Globus pallidus (tissue), 1 donor: ENCODE results near the gene AUP1.
"Not testable (repeated sequence)": the region's sequence is repeated elsewhere in the genome, so short reads cannot be mapped to it uniquely, and the experiment has no call there.

Experiments used
- DNase-seq: peaks from one replicate; pipeline ENCODE4 v3.0.0-alpha.2; 2015; ENCODE audit warnings: low spot score

The AUP1 gene, protein sequence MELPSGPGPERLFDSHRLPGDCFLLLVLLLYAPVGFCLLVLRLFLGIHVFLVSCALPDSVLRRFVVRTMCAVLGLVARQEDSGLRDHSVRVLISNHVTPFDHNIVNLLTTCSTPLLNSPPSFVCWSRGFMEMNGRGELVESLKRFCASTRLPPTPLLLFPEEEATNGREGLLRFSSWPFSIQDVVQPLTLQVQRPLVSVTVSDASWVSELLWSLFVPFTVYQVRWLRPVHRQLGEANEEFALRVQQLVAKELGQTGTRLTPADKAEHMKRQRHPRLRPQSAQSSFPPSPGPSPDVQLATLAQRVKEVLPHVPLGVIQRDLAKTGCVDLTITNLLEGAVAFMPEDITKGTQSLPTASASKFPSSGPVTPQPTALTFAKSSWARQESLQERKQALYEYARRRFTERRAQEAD

GRCh38 chr2:74529357-74530238, at the start of gene AUP1, which contains the start of gene HTRA2:
Gene AUP1, minus strand, starts transcription at chr2:74529706. Its CDS starts 77 bp downstream, at chr2:74529629.
Gene HTRA2, plus strand, starts transcription at chr2:74529933. Its CDS starts 74 bp downstream, at chr2:74530007.
- peak; percentile 98 for DNase-seq

DNA sequence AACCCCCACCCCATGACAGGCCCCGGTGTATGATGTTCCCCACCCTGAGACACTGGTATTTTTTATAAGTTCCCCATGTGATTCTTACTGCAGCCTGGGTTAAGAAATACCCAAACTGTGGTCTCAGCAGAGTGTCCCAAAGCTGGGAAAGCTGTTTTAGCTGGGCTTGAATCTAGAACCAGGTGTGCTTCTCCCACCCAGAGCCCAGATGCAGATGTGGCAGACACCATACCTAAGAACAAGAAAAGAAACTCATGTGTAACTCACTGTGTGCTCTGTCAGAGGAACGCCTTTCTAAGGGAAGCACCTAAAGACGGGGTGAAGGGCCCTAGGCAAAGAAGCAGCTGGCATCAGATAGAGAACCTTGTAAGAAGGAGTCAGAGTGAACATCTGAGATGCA, 48.9 kb upstream of the AUP1 start:
- no peak for DNase-seq

DNA sequence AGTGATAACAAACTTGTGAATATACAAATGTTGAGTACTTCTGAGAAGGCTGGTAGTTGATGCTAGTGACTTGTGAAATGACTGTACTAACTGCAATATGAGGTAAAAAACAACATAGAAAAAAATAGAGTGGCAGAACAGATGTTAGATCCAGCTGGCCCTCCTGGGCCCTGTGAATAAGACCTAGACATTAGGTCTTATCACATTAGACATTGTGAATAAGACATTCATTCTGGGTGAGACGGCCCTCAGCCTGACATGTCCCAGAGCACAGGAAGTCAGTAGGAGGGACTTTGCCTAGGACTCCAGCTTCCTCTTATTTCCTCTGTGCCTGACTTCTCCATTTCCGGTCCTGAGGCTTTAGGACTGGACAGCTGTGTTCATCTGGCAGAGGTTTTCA, 47.9 kb upstream of the AUP1 start:
- DNase-seq: no peak

DNA sequence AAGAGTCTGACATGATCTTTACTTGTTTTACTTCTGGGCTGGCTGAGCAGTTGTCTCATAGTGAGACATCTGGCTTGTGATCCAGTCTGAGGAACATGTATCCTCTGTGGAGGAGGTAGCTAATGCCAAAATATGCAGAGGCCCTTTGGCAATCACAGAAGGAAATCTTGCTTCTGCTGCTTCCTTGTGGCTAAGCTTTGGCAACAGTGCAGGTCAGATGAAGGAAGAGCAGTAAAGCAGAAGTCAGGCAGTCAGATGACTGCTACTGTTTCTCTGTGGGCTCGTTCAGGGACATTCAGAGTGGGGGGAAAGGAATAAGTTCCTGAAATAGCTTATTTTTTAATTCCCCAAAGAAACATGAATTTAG, 47.3 kb upstream of the AUP1 start:
- DNase-seq: no peak

DNA sequence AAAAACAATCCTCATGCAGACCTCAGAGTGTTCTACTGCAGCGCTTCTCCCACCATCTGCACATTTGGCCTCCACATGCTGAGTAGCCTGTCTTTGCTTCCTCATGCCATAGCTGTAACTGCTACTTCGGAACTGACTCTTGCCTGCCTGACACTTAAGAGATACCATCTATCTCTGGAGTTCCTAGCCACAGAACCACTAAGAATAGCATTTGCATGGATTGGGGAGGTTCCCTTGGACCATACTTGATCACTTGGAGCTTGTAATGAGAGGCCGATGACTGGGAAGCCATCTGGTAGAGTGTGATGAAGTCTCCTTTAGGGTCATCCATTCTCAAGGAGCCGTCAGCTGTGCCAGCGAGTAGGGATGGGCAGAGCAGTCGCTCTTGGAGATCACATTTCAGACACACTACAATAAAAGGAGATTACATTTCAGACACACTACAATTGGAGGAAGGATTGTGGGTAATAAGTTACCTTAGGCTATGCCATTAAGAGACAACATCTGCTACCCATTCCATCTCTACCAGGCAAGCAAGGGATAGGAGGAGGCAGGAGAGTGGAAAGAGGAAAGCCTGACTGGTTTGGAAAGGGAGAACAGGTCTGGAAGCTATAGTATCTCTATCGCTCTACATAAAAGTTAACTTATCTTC, 46.8 kb upstream of the AUP1 start:
- no peak for DNase-seq

GRCh38 chr2:74575320-74575719, 45.8 kb upstream of the AUP1 start:
- no peak for DNase-seq

DNA sequence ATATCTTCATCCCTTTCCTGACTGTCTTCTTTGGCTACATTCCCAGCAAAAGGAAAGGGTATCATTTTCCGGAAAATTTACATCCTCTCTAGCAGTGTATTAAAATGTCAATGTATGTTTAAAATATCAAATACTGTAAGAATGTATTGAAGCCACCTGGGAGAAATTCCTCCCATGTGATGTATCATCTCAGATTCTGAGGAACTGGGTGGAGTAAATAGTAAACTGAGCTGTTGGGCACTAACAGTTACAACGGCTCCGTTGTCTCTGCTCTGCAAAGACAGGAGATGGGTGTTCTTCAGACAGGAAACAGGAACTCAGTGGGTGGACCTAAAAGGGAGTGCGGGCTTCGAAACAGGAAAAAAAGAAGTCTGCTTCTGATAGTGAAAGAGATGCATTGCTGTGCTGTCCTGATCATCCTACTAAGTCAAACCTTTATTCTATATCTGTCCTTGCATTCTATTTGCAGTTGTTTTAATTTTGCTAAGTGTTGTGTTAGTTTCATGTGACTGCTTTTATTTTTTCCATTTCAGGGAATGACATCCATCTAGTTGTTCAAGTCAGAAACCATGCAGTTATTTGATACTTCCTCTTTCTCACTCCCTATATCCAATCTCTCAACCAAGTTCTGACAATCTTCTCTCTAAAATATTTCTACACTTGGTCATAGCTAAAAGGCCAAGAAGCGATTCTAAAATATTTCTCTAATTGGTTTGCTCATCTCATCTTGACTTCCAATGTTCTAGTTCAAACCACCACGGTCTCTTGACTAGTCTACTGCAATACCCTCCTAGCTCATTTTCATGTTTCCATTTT, 44.4 kb upstream of the AUP1 start:
- DNase-seq: peak; percentile 59

- DNase-seq: no peak
Measured at GRCh38 chr2:74572178-74572925, 42.8 kb upstream of the AUP1 start.

DNA sequence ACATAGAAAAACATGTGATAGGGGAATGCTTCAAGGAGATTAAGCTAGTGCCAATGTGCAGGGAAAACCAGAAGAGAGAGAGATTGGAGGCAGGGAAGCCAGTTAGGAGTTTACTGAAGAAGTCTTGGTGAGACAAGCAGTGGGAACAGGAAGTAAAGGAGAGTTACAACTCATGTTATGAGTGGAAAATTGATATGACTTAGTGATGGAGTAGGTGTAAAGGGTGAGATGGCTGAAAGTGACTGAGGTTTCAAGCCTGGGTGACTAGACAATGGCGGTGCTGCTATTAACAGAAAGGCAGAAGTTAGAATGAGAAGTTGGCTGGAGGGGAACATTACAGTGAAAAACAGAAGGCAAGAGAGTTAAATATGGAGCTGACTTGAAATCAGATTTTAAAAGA, 41.6 kb upstream of the AUP1 start:
- no peak for DNase-seq

DNA sequence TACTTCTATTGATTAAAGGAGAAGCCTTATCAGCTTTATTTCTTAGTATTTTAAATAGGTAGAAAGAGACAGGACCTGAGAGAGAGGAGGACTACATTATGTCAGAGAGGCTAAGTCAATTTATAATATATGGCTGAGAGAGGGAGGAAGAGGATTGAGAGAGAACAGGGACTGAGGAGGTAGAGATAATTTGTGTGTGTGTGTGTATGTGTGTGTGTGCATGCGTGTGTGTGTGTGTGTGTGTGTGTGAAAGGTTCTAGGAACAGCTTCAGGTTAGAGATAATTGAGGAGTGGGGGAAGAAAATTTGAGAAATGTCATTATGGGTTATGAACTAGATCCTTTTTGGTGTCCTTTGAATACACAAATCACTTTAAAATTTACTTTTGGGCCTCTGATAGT, 40.2 kb upstream of the AUP1 start:
- DNase-seq: no peak

DNA sequence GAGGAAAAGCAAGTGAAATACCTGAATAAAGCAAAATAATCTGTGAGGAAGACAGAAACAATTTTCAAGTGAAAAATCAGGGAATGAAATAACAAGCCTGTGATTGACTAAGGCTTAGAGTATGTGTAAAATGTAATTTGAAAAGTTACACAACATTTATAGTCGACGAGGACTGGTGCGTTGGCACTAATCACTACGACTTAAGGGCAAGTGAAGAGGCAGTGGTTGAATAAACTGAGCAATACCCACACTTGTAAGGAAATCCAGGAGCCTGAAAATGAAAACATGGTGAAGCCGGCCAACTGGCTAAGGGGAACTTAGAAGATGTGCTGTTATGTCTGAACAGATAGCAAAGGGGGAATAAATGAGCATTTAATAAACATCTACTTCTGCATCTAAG, 38.4 kb upstream of the AUP1 start:
- no peak for DNase-seq

DNA sequence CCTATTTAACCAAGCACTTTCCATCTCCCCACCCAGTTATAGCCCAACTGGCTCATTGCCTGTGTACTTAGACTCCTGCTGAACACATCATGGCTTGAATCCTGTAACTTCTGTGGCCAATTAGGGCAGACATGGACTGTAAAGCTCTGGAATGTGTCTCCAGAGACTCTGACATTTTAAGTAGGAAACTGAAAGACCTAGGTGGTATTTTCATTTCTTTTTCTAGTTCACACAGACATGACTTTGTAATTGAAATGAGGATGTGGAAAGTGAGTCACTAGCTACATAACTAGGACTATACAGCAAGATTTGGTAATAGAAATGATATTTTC, 37.2 kb upstream of the AUP1 start:
- no peak for DNase-seq

GRCh38 chr2:74566076-74566753, 36.7 kb upstream of the AUP1 start:
- DNase-seq: no peak

DNA sequence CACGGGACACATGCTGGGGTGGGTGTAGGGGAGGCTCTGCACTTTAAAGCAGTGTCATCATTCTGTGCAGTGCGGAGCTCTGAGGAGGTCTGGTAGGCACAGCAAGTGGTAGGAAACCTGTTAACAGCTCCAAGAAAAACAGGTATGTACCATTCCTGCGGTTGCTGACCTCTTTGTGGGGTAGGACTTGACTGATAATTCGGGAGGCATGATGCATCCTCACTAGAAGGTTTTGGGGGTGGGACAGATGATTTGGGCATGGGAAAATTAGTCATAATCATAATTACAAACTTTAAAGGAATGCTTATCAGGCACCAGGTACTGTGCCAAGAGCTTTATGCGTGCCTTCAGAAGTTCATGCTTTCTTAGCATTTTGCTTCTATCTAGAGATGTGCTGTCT, 34.7 kb upstream of the AUP1 start:
- DNase-seq: no peak

- no peak for DNase-seq
Measured at GRCh38 chr2:74562126-74562775, 32.7 kb upstream of the AUP1 start.

DNA sequence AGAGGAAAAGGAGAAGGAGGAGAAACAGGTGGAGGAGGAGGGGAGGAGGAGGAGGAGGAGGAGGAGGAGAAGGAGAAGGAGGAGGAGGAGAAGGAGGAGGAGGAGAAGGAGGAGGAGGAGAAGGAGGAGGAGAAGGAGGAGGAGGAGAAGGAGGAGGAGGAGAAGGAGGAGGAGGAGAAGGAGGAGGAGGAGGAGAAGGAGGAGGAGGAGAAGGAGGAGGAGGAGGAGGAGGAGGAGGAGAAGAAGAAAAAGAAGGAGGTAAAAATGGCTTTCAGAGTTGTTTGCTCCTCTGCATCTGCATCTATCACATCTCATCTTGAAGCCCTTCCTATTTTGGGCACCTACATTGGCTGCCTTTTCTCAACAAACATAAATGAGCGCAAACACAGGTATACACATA, 31.5 kb upstream of the AUP1 start:
- not testable (repeated sequence) for DNase-seq

DNA sequence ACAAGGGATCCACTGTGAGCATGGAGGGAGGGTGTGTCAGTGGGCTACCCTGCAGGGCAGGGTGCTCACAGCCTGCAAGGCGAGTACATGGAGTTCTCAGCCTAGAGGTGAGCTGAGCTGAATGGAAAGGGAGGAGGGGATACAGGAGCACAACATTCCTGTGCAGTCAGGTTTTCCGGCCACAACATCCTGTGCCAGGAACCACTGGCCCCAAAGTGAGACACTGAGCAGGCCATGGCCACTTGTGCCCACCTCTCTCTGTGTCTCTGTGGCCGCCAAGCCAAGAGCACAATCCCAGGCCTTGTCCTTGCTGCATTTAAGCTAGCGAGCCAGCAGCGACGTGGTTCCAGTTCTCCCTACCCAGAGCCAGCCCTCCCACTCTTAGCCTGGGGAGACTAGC, 31.1 kb upstream of the AUP1 start:
- DNase-seq: no peak

DNA sequence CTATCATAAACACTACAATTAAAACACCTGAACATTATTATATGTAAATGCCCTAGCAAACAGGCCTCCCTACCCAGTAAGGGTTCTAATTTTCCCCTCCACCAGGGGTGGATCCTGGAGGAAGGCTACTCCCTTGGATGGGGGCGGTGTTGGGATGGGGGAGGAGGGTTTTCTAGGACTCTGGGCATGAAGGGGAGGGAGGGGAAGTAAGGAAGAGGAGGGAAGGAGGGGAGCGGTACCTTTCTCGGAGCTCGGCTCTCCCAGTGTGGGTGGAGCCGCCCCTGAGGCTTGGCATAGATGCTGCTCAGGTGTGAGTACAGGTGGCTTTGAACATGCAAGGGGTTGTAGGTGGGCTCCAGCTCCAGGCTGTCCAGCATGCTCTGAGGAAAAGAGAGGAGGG, 30.4 kb upstream of the AUP1 start:
- no peak for DNase-seq

- DNase-seq: no peak
Measured at GRCh38 chr2:74558284-74559230, 29.1 kb upstream of the AUP1 start.
